ELR (cell line): ENCODE measurements around the gene CRHBP.

Experiments used
- DNase-seq: peaks from one replicate; pipeline ENCODE4 v3.0.0-alpha.2; 2015; ENCODE audit warnings: low read depth

Gene CRHBP

DNA sequence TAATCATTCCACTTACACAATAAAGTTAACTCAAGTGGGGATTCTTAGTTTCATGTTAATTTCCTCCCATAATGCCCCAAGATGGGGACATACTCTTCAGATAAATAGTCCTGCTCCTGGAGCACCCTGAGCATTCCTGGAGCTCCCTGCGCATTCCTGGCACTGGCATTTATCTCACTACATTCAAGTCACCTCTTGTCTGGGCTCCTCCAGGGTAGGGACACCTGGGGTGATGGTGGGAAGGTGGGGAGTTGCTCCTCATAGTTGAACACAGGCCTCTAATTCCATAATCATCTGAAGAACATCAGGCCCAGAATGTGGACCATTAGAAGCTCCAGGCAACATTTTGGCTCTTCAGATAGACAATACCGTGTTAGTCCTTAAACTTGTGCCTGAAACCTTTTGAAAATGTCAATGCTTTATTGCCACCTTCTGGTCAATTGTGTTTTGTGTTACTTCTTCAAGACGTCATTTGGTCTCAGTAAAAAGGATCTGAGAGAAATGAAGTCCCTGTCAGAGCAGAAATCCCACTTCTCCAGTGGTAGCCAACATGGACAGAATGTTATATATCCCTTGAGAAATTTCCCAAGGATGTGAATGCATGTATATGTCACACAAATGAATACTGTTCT, 63.2 kb downstream of the CRHBP start:
- peak; percentile 72 for DNase-seq

DNA sequence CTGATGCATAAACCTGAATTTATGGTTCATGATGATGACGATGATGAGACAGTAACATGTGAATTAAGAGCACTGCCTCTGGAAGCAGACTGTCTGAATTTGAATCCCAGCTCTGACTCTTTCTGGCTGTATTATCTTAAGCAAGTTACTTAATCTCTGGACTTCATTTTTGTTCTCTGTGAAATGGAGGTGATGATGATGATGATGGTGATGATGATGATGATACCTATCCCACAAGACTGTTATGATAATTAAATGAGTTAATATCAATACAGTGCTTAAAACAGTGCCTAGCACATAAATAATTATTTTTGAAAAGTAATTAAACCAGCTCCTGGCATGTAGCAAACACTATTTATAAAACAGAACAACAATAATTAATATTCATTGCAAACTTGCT, 64.1 kb downstream of the CRHBP start:
- no peak for DNase-seq

DNA sequence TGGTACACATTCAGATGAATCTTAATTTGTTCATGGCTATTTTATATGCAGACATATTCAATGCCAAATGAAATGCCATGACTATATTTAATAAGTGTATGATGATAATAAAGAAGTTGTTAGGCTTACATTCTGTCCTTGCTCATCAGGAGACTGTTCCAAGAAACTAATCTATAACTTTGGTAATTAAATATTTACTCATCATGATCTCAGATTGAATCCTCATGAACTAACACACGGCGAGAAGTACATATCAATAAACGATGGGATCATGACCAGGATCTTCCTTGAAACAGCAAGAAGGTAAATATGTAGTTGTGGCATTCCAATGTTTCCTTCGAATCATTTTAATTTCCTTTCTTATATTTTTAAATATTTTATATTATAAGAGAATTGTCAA, 64.8 kb downstream of the CRHBP start:
- no peak for DNase-seq
